OCI-LY7 (cell line): ENCODE results near the gene MAP10.

ENCODE experiments used
- CTCF ChIP-seq: fragments of 200-600 bp; sonication (generic); conservative IDR thresholded peaks from 2 replicates; pipeline ENCODE4 v1.5.1; 2014; ENCODE audit warnings: mild to moderate bottlenecking, antibody characterized with exemption, low read length, moderate library complexity, mixed read lengths
- EZH2phosphoT487 ChIP-seq: fragments of 200-600 bp; sonication (generic); IDR thresholded peaks from 2 replicates; pipeline ENCODE4 v1.6.1; 2018; ENCODE audit warnings: low read depth, borderline replicate concordance, mild to moderate bottlenecking, mixed run types, antibody characterized with exemption, low read length, moderate library complexity, mixed read lengths

- no peak for TF ChIP-seq CTCF
- TF ChIP-seq EZH2phosphoT487: no peak
Observed at GRCh38 chr1:232835166-232835565, 29.9 kb downstream of the MAP10 start.
